Measurements from ENCODE around the gene CKAP5. TPM values are rescaled to one million over a fixed set of nuclear protein-coding genes. Genes with fewer than 3 reads are reported as not detected.

Gene CKAP5
- polyA plus RNA-seq, 1 of the 3 experiments (the other 2 are of a cell fraction), result 51.7 TPM

- TF ChIP-seq MEF2A (IDR thresholded peaks at IDR 0.05; ENCODE audit: borderline replicate concordance, low read depth) (no peak), MAX (IDR thresholded peaks at IDR 0.05; ENCODE audit: low read depth) (no peak), JUND (IDR thresholded peaks at IDR 0.05) (no peak), TAF1 (IDR thresholded peaks at IDR 0.05; ENCODE audit: borderline replicate concordance, low read depth, low read length) (no peak)
- Histone ChIP-seq H3K4me2 (no peak overlapping the region), H4K20me1 (ENCODE audit: insufficient read depth) (peaks cover 71% of the 10 kb centered on the region), H3K9me2 (no peaks in the 10 kb centered on the region), H3K27ac (ENCODE audit: low read depth in 2 of 2, low read length in 1 of 2) (no peak overlapping the region), H3K27me3 (ENCODE audit: insufficient read depth) (no peaks in the 10 kb centered on the region), H3F3A (replicated peaks; ENCODE audit: insufficient read depth) (no peaks in the 10 kb centered on the region), H2AFZ (ENCODE audit: low read depth) (no peak overlapping the region), H3K4me1 (ENCODE audit: control insufficient read depth in 1 of 2, insufficient read depth in 2 of 2, low read depth in 1 of 2, low read length in 1 of 2) (peaks cover 0 to 8% of the 10 kb centered on the region in 2 experiments; a peak in 1 of 4 replicates), H3K9ac (no peak overlapping the region), H3K36me3 (replicated peaks in 1 of 2; ENCODE audit: control insufficient read depth in 1 of 2, insufficient read depth in 2 of 2, low read length in 1 of 2) (peaks cover 0 to 17% of the 10 kb centered on the region in 2 experiments), H3K9me3 (no peaks in the 10 kb centered on the region), H3K79me2 (ENCODE audit: insufficient read depth) (peaks cover 100% of the 10 kb centered on the region), H3K4me3 (ENCODE audit: low read depth in 2 of 2, low read length in 1 of 2) (no peak overlapping the region)
- ChIA-PET CTCF (interaction anchor here (0.8 kb wide), 1 partner anchor 39 kb away, joined by 3 read pairs; no protein-coding TSS in a partner anchor), POLR2A (no interaction called here)
- 98% methylated on average over 6 of the region's 6 CpGs for WGBS (ENCODE audit: low lambda C conversion rate)
- no peak for DNase-seq
Measured at GRCh38 chr11:46838501-46838900, 7.6 kb downstream of the CKAP5 start.

- no peak overlapping the region for H3K9ac ChIP-seq
- peaks cover 65% of the 10 kb centered on the region for H4K20me1 ChIP-seq (ENCODE audit: insufficient read depth)
- no peak overlapping the region for H3K27ac ChIP-seq (ENCODE audit: low read depth in 2 of 2, low read length in 1 of 2)
- peaks cover 100% of the 10 kb centered on the region for H3K79me2 ChIP-seq (ENCODE audit: insufficient read depth)
- CTCF ChIA-PET, result interaction anchor here (0.8 kb wide), 1 partner anchor 40 kb away, joined by 3 read pairs; no protein-coding TSS in a partner anchor
- H3K4me2 ChIP-seq, result no peak overlapping the region
- H3K9me3 ChIP-seq, result no peaks in the 10 kb centered on the region
- H2AFZ ChIP-seq (ENCODE audit: low read depth), result no peak overlapping the region
- H3K9me2 ChIP-seq, result no peaks in the 10 kb centered on the region
- H3K4me3 ChIP-seq (ENCODE audit: low read depth in 2 of 2, low read length in 1 of 2), result no peak overlapping the region
- H3K27me3 ChIP-seq (ENCODE audit: insufficient read depth), result no peaks in the 10 kb centered on the region
- H3F3A ChIP-seq (replicated peaks; ENCODE audit: insufficient read depth), result no peaks in the 10 kb centered on the region
- no peak for DNase-seq
- peaks cover 2 to 10% of the 10 kb centered on the region in 2 experiments; a peak in 2 of 4 replicates for H3K4me1 ChIP-seq (ENCODE audit: control insufficient read depth in 1 of 2, insufficient read depth in 2 of 2, low read depth in 1 of 2, low read length in 1 of 2)
- H3K36me3 ChIP-seq (replicated peaks in 1 of 2; ENCODE audit: control insufficient read depth in 1 of 2, insufficient read depth in 2 of 2, low read length in 1 of 2), result peaks cover 0 to 17% of the 10 kb centered on the region in 2 experiments
- POLR2A ChIA-PET, result no interaction called here
- TF ChIP-seq EZH2phosphoT487 (IDR thresholded peaks at IDR 0.05; ENCODE audit: borderline replicate concordance, low read depth), result no peak
- TF ChIP-seq SIN3A (IDR thresholded peaks at IDR 0.05; ENCODE audit: borderline replicate concordance, low read depth, low read length), result no peak
- no peak for TF ChIP-seq RXRA (IDR thresholded peaks at IDR 0.05; ENCODE audit: borderline replicate concordance, low read depth)
- no peak for TF ChIP-seq RCOR1 (IDR thresholded peaks at IDR 0.05; ENCODE audit: low read length)
- TF ChIP-seq MXI1 (IDR thresholded peaks at IDR 0.05; ENCODE audit: low read depth, low read length), result no peak
- TF ChIP-seq PBX3 (IDR thresholded peaks at IDR 0.05), result no peak
- TF ChIP-seq SMC3 (IDR thresholded peaks at IDR 0.05; ENCODE audit: low read depth, low read length), result no peak
- no peak for TF ChIP-seq GABPA (IDR thresholded peaks at IDR 0.05; ENCODE audit: low read depth)
- TF ChIP-seq GATA2 (CRISPR knock-in tag; IDR thresholded peaks at IDR 0.05), result no peak
- TF ChIP-seq CTCF (IDR thresholded peaks at IDR 0.05), result no peak
- no peak for TF ChIP-seq ELF1 (IDR thresholded peaks at IDR 0.05)
- TF ChIP-seq ZBTB33 (IDR thresholded peaks at IDR 0.05; ENCODE audit: borderline replicate concordance, low read depth), result no peak
- no peak for TF ChIP-seq USF2 (IDR thresholded peaks at IDR 0.05; ENCODE audit: borderline replicate concordance, low read depth, low read length)
- no peak for TF ChIP-seq NRF1 (IDR thresholded peaks at IDR 0.05; ENCODE audit: low read depth, low read length)
- TF ChIP-seq POLR2AphosphoS5 (IDR thresholded peaks at IDR 0.05; ENCODE audit: low read depth, low read length), result no peak
Measured at GRCh38 chr11:46837860-46838259, 8.2 kb downstream of the CKAP5 start.

All from SK-N-SH (cell line).